ENCODE results near the gene ANKRD55. TPM values are rescaled to one million over a fixed set of nuclear protein-coding genes. Genes with fewer than 3 reads are reported as not detected.
A peak's percentile ranks its signal among the peaks of the same experiment; 100 is the strongest.

ANKRD55 gene
- total and polyA plus RNA-seq, 9 of the 15 experiments (the other 6 are each of a cell fraction or from before 2014, with no cell fraction given), result 3.4 to 10.6 (median 6.5) TPM

DNA sequence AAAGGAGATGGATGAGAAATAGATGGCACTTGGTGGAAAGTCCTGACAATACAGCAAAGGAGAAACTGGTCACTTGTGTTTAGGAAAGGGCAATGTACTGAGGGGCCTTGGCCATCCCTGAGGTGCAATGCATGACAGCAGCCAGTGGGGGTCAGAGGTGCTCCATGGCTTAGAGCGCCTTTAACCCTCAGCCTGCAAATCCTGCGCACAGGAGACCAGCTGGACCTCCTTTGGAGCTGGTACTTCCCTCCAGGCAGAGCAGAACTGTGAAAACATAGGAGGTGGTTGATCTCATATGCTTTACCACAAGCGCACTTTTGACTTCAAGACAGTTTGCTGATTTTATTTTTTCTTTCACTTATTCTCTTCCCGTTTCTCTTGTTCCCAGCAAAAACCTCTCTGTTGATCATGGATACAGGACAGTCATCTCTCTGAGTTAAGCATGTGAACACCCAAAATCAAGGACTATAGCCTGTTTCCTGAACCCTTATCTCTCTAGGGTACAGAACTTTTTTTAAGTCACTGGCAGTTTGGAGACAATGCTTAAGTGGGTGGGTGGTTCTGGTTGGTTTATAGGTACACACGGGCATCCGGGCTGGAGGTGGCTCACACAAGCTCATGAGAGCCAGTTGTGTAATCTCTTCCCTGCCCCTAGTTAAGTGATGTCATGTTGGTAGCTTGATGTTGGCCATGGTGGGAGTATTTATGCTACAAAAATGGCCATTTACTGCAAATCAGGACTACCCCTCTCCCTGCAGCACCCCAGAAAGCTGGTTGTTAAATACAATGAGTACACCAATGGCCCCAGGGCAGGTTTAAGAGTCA is 37.6 kb upstream of the ANKRD55 start (continued):
- TF ChIP-seq, protein P1, sequence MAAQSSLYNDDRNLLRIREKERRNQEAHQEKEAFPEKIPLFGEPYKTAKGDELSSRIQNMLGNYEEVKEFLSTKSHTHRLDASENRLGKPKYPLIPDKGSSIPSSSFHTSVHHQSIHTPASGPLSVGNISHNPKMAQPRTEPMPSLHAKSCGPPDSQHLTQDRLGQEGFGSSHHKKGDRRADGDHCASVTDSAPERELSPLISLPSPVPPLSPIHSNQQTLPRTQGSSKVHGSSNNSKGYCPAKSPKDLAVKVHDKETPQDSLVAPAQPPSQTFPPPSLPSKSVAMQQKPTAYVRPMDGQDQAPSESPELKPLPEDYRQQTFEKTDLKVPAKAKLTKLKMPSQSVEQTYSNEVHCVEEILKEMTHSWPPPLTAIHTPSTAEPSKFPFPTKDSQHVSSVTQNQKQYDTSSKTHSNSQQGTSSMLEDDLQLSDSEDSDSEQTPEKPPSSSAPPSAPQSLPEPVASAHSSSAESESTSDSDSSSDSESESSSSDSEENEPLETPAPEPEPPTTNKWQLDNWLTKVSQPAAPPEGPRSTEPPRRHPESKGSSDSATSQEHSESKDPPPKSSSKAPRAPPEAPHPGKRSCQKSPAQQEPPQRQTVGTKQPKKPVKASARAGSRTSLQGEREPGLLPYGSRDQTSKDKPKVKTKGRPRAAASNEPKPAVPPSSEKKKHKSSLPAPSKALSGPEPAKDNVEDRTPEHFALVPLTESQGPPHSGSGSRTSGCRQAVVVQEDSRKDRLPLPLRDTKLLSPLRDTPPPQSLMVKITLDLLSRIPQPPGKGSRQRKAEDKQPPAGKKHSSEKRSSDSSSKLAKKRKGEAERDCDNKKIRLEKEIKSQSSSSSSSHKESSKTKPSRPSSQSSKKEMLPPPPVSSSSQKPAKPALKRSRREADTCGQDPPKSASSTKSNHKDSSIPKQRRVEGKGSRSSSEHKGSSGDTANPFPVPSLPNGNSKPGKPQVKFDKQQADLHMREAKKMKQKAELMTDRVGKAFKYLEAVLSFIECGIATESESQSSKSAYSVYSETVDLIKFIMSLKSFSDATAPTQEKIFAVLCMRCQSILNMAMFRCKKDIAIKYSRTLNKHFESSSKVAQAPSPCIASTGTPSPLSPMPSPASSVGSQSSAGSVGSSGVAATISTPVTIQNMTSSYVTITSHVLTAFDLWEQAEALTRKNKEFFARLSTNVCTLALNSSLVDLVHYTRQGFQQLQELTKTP (IDR thresholded peaks at IDR 0.05; ENCODE audit: low read depth in 1 of 2, partially characterized antibody in 2 of 2), result no peak
- TF ChIP-seq NUFIP1 (IDR thresholded peaks at IDR 0.05; ENCODE audit: partially characterized antibody), result no peak
- TF ChIP-seq NFYB (IDR thresholded peaks at IDR 0.05; ENCODE audit: extremely low read depth, insufficient read length), result no peak
- TF ChIP-seq SIN3B (IDR thresholded peaks at IDR 0.05; ENCODE audit: low read depth), result 0 out of 2 replicates have a peak, but pooled peaks have one; percentile 9
- 0 out of 2 replicates have a peak, but pooled peaks have one; percentile 15 for TF ChIP-seq FOSL1 (tag; conservative IDR thresholded peaks at IDR 0.05)
- peak; percentile 7 for TF ChIP-seq MEIS2 (IDR thresholded peaks at IDR 0.05; ENCODE audit: partially characterized antibody)
- peak; percentile 54 for TF ChIP-seq SP1 (CRISPR knock-in tag; IDR thresholded peaks at IDR 0.05)
- TF ChIP-seq KLF16 (IDR thresholded peaks at IDR 0.05), result no peak; the same call in 1 of the 2 replicates
- 0 out of 2 replicates have a peak, but pooled peaks have one; percentile 59 for TF ChIP-seq RB1 (IDR thresholded peaks at IDR 0.05; ENCODE audit: low read depth)
- TF ChIP-seq ZNF764 (CRISPR knock-in tag; IDR thresholded peaks at IDR 0.05; ENCODE audit: low read depth), result peak; percentile 74; the same call in 1 of the 2 replicates
- TF ChIP-seq HDAC6 (IDR thresholded peaks at IDR 0.05; ENCODE audit: low read depth, low read length), result no peak
- TF ChIP-seq YY1 (IDR thresholded peaks at IDR 0.05; ENCODE audit: borderline replicate concordance in 1 of 3, control insufficient read depth in 1 of 3, extremely low read depth in 1 of 3, insufficient read depth in 3 of 3, insufficient read length in 1 of 3, insufficient replicate concordance in 2 of 3, low read depth in 1 of 3, low read length in 2 of 3), result peak in 1 of 3 experiments; percentile 44
- TF ChIP-seq, protein P2, sequence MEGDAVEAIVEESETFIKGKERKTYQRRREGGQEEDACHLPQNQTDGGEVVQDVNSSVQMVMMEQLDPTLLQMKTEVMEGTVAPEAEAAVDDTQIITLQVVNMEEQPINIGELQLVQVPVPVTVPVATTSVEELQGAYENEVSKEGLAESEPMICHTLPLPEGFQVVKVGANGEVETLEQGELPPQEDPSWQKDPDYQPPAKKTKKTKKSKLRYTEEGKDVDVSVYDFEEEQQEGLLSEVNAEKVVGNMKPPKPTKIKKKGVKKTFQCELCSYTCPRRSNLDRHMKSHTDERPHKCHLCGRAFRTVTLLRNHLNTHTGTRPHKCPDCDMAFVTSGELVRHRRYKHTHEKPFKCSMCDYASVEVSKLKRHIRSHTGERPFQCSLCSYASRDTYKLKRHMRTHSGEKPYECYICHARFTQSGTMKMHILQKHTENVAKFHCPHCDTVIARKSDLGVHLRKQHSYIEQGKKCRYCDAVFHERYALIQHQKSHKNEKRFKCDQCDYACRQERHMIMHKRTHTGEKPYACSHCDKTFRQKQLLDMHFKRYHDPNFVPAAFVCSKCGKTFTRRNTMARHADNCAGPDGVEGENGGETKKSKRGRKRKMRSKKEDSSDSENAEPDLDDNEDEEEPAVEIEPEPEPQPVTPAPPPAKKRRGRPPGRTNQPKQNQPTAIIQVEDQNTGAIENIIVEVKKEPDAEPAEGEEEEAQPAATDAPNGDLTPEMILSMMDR (IDR thresholded peaks at IDR 0.05 in 2 of 3, conservative IDR thresholded peaks at IDR 0.05 in 1 of 3; ENCODE audit: insufficient read depth in 2 of 3, low read depth in 1 of 3, low read length in 3 of 3), result peak; percentile 94 to 97 (median 96)
- peak; percentile 38; the same call in 1 of the 2 replicates for TF ChIP-seq GABPB1 (CRISPR knock-in tag; IDR thresholded peaks at IDR 0.05)
- peak; percentile 99 for TF ChIP-seq STAG1 (CRISPR knock-in tag; IDR thresholded peaks at IDR 0.05; ENCODE audit: borderline replicate concordance)
- peak in 1 of 2 experiments; percentile 36; a peak in 1 of 4 replicates for TF ChIP-seq RCOR1 (IDR thresholded peaks at IDR 0.05; ENCODE audit: borderline replicate concordance in 1 of 2, low read depth in 2 of 2, low read length in 2 of 2)
- TF ChIP-seq NELFE (IDR thresholded peaks at IDR 0.05; ENCODE audit: insufficient read depth, insufficient read length), result no peak
- TF ChIP-seq, protein P3, sequence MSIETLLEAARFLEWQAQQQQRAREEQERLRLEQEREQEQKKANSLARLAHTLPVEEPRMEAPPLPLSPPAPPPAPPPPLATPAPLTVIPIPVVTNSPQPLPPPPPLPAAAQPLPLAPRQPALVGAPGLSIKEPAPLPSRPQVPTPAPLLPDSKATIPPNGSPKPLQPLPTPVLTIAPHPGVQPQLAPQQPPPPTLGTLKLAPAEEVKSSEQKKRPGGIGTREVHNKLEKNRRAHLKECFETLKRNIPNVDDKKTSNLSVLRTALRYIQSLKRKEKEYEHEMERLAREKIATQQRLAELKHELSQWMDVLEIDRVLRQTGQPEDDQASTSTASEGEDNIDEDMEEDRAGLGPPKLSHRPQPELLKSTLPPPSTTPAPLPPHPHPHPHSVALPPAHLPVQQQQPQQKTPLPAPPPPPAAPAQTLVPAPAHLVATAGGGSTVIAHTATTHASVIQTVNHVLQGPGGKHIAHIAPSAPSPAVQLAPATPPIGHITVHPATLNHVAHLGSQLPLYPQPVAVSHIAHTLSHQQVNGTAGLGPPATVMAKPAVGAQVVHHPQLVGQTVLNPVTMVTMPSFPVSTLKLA (conservative IDR thresholded peaks at IDR 0.05), result no peak
- peak; percentile 72 for TF ChIP-seq CC2D1A (IDR thresholded peaks at IDR 0.05)

Measured in K562 (cell line).